ENCODE results near the gene OPRM1. TPM values are rescaled to one million over a fixed set of nuclear protein-coding genes. Genes with fewer than 3 reads are reported as not detected.

OPRM1 gene
- total RNA-seq, 2 donors from 2014 or later: 3.1 TPM; not detected in 1

DNA sequence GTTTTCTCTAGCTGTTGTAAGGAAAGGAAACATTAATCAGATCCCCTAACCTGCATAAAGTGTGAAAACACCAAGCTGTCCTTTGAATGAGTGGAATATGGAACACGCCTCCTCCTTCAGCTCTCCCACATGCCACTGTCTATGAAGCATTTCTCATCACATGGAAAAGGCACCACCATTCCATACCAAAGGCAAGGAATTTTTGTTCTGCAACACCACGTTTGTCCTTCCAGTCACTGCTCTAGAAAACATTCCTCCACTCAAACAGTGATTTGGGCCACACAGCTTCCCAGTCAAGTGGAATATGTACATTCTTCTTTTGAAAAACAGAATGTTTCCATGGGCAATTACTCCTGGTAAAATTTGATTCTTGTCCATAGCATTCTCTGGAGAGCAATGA lies 120.1 kb downstream of the OPRM1 start:
- intact Hi-C loops (cut with DNase I): loop anchor here (5.0 kb wide), 1 partner anchor 118 kb away; no protein-coding TSS in a partner anchor
- TF ChIP-seq, protein P1, sequence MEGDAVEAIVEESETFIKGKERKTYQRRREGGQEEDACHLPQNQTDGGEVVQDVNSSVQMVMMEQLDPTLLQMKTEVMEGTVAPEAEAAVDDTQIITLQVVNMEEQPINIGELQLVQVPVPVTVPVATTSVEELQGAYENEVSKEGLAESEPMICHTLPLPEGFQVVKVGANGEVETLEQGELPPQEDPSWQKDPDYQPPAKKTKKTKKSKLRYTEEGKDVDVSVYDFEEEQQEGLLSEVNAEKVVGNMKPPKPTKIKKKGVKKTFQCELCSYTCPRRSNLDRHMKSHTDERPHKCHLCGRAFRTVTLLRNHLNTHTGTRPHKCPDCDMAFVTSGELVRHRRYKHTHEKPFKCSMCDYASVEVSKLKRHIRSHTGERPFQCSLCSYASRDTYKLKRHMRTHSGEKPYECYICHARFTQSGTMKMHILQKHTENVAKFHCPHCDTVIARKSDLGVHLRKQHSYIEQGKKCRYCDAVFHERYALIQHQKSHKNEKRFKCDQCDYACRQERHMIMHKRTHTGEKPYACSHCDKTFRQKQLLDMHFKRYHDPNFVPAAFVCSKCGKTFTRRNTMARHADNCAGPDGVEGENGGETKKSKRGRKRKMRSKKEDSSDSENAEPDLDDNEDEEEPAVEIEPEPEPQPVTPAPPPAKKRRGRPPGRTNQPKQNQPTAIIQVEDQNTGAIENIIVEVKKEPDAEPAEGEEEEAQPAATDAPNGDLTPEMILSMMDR (IDR thresholded peaks at IDR 0.05): no peak
- TF ChIP-seq POLR2A (IDR thresholded peaks at IDR 0.05): no peak
- H3K4me1 ChIP-seq: peaks cover 7% of the 10 kb centered on the region
- 78 to 80% methylated on average over 2 of the region's 2 CpGs for WGBS, 2 donors
- H3K9me3 ChIP-seq: no peaks in the 10 kb centered on the region
- DNase-seq (no peak), ATAC-seq (no peak)
- H3K27me3 ChIP-seq: no peaks in the 10 kb centered on the region
- H3K4me3 ChIP-seq: no peak overlapping the region
- H3K36me3 ChIP-seq (replicated peaks in 1 of 2; ENCODE audit: insufficient read depth in 1 of 2, low read depth in 2 of 2): no peaks in the 10 kb centered on the region
- H3K27ac ChIP-seq: no peak overlapping the region

DNA sequence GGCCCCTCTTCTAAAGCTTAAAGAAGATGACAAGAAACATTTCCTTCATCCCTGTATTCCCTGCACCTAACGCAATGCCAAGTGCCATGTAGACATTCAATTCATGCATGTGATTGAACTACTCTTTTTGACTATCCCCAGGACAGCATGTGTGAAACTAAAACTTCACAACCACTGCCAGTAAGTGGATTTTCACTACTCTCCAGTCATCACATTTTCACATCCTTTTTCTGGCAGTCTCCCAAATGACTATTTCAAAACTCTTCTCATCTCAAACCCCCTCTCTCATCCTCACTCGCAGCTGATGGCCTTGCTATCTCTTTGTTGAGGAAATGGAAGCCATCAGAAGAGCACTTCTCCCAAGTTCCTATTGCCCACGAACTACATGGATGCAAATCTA lies 122.6 kb downstream of the OPRM1 start:
- no peak overlapping the region for H3K4me3 ChIP-seq
- no peaks in the 10 kb centered on the region for H3K36me3 ChIP-seq (replicated peaks in 1 of 2; ENCODE audit: insufficient read depth in 1 of 2, low read depth in 2 of 2)
- ATAC-seq (no peak), DNase-seq (no peak)
- no peaks in the 10 kb centered on the region for H3K4me1 ChIP-seq
- no peaks in the 10 kb centered on the region for H3K9me3 ChIP-seq
- no peaks in the 10 kb centered on the region for H3K27me3 ChIP-seq
- H3K27ac ChIP-seq: no peak overlapping the region
- TF ChIP-seq, protein P1 (IDR thresholded peaks at IDR 0.05): no peak
- TF ChIP-seq POLR2A (IDR thresholded peaks at IDR 0.05): no peak
- intact Hi-C loops (cut with DNase I): no loop called here
- 62 to 75% methylated on average over 3 of the region's 3 CpGs for WGBS, 2 donors

DNA sequence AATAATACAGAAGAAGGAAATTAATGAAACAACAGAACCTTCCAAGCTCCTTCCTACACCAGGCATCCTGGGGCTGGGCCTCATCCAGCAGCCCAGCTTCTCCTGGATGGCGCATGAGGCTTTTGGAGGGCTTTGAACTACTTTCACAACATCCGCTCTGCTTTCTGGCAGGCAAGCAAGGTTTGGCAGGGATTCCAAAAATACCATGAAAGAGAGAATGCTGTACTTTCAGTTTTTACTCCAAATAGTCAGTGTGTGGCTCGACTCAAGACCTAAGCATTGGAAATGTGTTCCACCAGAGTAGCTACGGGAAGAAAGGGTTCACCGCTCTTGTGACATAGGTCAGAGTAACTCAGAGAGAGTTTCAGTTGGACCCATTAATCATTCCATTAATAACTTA lies 125.4 kb downstream of the OPRM1 start:
- Histone ChIP-seq H3K4me3 (no peak overlapping the region), H3K27me3 (no peaks in the 10 kb centered on the region), H3K9me3 (no peaks in the 10 kb centered on the region), H3K27ac (peak overlapping the region in 1 of 4 donors; percentile 18), H3K4me1 (no peaks in the 10 kb centered on the region), H3K36me3 (replicated peaks in 1 of 2; ENCODE audit: insufficient read depth in 1 of 2, low read depth in 2 of 2) (no peaks in the 10 kb centered on the region)
- DNase-seq (peak in 3 of 4 donors; percentile 25 to 42 (median 31)), ATAC-seq (peak; percentile 40)
- intact Hi-C loops (cut with DNase I): no loop called here
- TF ChIP-seq, protein P1 (IDR thresholded peaks at IDR 0.05): no peak
- TF ChIP-seq POLR2A (IDR thresholded peaks at IDR 0.05): no peak
- 57 to 64% methylated on average over 5 of the region's 5 CpGs for WGBS, 2 donors

DNA sequence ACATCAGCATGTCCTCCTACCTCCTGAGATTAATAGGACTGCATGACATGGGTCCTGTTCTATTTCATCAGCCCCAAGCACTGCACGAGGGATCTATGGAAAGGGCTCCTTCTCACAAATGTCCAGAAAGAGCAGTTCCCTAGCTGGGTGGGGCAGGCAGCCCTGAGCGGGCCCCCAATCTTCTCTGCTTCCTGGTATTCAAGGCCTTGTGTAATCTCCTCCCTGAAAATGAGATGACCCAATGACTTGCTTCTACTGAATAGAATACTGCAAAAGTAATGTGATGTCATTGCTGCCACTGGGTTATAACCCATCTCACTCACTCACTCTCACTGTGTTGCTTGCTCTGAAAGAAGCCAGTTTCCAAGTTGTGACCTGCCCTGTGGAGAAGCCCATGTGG lies 126.4 kb downstream of the OPRM1 start:
- 65 to 79% methylated on average over 2 of the region's 2 CpGs for WGBS, 2 donors
- Histone ChIP-seq H3K27me3 (no peaks in the 10 kb centered on the region), H3K4me3 (no peak overlapping the region), H3K36me3 (replicated peaks in 1 of 2; ENCODE audit: insufficient read depth in 1 of 2, low read depth in 2 of 2) (no peaks in the 10 kb centered on the region), H3K9me3 (no peaks in the 10 kb centered on the region), H3K4me1 (no peaks in the 10 kb centered on the region), H3K27ac (no peak overlapping the region)
- TF ChIP-seq, protein P1 (IDR thresholded peaks at IDR 0.05): no peak
- no peak for TF ChIP-seq POLR2A (IDR thresholded peaks at IDR 0.05)
- DNase-seq (no peak), ATAC-seq (no peak)
- intact Hi-C loops (cut with DNase I): no loop called here

DNA sequence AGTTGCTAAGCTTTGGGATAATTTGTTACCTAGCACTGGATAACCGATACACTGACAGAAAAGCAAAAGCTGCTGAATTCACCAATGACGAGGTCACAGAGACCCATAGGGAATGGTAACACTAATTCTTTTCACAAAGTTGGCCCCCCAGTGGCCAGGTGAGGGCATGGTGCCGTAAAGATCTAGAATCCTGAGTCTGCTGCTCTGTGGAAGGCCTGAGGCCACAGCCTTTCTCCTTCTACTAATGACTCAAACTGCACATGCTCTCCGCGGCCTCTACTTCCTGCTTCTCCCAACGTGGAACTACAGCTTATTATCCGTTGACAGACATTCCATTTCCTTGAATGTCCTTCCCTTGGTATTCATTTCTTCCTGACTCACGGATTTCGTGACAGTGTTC lies 127.1 kb downstream of the OPRM1 start:
- 80 to 86% methylated on average over 9 of the region's 9 CpGs for WGBS, 2 donors
- no peak for ATAC-seq

More for the DNA sequence above, 127.1 kb downstream of the OPRM1 start:
- no peaks in the 10 kb centered on the region for H3K27me3 ChIP-seq
- H3K36me3 ChIP-seq (replicated peaks in 1 of 2; ENCODE audit: insufficient read depth in 1 of 2, low read depth in 2 of 2): no peaks in the 10 kb centered on the region
- intact Hi-C loops (cut with DNase I): no loop called here
- no peak for TF ChIP-seq POLR2A (IDR thresholded peaks at IDR 0.05)
- TF ChIP-seq, protein P1 (IDR thresholded peaks at IDR 0.05): no peak
- H3K4me3 ChIP-seq: no peak overlapping the region
- H3K4me1 ChIP-seq: no peaks in the 10 kb centered on the region
- H3K27ac ChIP-seq: no peak overlapping the region
- no peaks in the 10 kb centered on the region for H3K9me3 ChIP-seq
- DNase-seq: peak in 1 of 4 donors; percentile 9

Data from body of pancreas (tissue), 4 donors.